Measurements from ENCODE around the gene PHETA1. TPM values are rescaled to one million over a fixed set of nuclear protein-coding genes. Genes with fewer than 3 reads are reported as not detected.

PHETA1 gene
- total and polyA plus RNA-seq, 11 donors, result 12.8 to 48.7 (median 24.5) TPM

DNA sequence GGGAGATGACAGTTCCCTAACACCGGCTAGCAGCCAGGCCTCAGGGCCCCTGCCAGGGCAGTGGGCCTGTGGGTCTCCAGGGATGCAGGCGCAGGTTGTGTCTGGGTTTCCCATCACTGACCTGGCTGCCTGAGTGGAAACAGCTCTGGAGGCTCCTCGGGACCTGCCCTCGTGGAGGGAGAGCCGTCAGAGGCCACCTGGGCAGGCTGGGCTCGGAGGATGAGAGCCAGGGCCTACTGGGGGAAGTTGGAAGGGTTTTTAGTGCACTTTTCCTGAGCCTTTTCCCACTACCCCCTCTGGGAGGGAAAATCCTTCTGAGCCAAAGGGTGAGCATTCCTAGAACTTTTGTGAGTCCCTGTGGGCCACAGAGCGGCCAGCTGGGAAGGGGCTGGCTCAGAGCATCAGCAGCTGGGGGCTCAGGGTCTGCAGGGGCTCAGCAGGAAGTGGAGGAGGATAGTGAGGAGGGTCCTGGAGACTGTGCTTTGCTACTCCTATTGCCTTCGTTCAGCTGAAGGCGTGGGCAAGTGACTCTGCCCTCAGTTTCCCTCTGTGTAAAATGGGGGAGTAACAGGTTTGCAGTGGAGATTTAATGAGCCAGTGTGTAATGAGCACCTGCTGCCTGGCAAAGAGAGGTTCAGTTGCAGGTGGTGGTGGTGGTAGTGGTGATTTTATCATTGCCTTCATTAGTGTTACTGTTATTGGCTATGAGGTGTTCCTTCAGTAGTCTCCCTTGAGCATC is 38.7 kb upstream of the PHETA1 start:
- no peak for TF ChIP-seq POLR2A (IDR thresholded peaks at IDR 0.05)
- TF ChIP-seq, protein P1, sequence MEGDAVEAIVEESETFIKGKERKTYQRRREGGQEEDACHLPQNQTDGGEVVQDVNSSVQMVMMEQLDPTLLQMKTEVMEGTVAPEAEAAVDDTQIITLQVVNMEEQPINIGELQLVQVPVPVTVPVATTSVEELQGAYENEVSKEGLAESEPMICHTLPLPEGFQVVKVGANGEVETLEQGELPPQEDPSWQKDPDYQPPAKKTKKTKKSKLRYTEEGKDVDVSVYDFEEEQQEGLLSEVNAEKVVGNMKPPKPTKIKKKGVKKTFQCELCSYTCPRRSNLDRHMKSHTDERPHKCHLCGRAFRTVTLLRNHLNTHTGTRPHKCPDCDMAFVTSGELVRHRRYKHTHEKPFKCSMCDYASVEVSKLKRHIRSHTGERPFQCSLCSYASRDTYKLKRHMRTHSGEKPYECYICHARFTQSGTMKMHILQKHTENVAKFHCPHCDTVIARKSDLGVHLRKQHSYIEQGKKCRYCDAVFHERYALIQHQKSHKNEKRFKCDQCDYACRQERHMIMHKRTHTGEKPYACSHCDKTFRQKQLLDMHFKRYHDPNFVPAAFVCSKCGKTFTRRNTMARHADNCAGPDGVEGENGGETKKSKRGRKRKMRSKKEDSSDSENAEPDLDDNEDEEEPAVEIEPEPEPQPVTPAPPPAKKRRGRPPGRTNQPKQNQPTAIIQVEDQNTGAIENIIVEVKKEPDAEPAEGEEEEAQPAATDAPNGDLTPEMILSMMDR (IDR thresholded peaks at IDR 0.05), result no peak
- H3K27me3 ChIP-seq, result no peaks in the 10 kb centered on the region
- DNase-seq, result no peak
- peak overlapping the region; percentile 62 to 98 (median 92) for H3K4me3 ChIP-seq
- H3K4me1 ChIP-seq, result peaks cover 42 to 92% (median 83%) of the 10 kb centered on the region in 12 donors
- no peaks in the 10 kb centered on the region for H3K9me3 ChIP-seq
- peaks cover 0 to 5% (median 0%) of the 10 kb centered on the region in 9 donors for H3K36me3 ChIP-seq
- intact Hi-C loops (cut with DNase I), result loop anchor here in 2 of 10 donors (5.0 kb wide), 1 partner anchor 40 kb away; no protein-coding TSS in a partner anchor
- no peak for ATAC-seq
- WGBS, 4 donors, result 25 to 43% (median 31%) methylated on average over 7 to 9 of the region's 9 CpGs
- H3K27ac ChIP-seq, result peak overlapping the region; percentile 86 to 99 (median 97)

DNA sequence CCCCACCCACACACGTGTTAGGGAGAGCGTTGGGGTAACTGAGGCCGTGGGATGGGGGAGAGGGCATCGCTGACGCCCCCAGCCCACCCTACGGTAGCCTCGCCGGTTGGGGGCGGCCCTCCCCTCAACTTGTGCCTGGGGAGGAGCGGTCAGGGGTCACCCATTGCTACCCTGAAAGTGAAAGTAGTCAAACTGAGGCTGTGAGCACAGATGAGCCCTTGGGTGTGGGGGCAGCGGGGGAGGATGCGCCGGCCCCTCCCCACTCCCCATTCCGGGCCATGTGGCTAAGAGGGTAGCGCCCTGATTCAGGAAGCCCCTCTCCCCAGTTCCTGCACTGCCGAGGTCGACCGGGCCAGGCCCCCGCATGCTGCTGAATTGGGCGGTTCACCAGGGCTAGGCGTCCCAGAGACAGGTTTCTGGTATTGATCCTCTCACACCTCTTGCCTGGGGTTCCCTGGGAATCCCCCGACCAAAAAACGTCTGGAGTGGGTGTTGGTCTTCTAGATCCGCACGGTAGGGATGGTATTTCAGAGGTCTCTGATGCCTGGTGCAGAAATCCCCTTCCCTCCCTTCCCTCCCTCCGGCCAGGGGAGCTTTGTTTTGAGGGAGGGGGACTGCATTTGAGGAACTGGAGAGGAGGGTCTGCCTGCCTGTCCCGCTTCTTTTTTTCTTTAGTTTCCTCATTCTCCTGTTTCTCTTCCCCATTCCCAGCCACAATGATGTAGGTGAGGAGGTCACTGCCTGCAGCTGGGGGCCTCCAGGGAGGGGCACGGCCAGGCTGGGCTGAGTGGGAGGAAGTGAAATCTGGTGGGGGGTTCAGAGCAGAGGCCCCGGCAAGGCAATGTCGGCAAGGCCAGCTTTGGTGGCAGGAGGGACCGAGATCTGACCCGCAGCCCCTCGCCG is 37.8 kb upstream of the PHETA1 start:
- H3K27ac ChIP-seq, result peak overlapping the region; percentile 86 to 99 (median 97)
- ATAC-seq, result no peak
- peaks cover 0 to 5% (median 0%) of the 10 kb centered on the region in 9 donors for H3K36me3 ChIP-seq
- no peaks in the 10 kb centered on the region for H3K27me3 ChIP-seq
- H3K9me3 ChIP-seq, result no peaks in the 10 kb centered on the region
- peak overlapping the region; percentile 62 to 98 (median 92) for H3K4me3 ChIP-seq
- 3 to 18% (median 8%) methylated on average over 12 to 34 of the region's 34 CpGs for WGBS, 4 donors
- TF ChIP-seq, protein P1 (IDR thresholded peaks at IDR 0.05), result no peak
- no peak for TF ChIP-seq POLR2A (IDR thresholded peaks at IDR 0.05)
- intact Hi-C loops (cut with DNase I), result loop anchor here in 3 of 10 donors (1.0 to 5.0 kb wide), 2 partner anchors 24 to 41 kb away; no protein-coding TSS in a partner anchor
- H3K4me1 ChIP-seq, result peaks cover 37 to 86% (median 76%) of the 10 kb centered on the region in 12 donors
- peak; percentile 66 to 84 (median 66) for DNase-seq

DNA sequence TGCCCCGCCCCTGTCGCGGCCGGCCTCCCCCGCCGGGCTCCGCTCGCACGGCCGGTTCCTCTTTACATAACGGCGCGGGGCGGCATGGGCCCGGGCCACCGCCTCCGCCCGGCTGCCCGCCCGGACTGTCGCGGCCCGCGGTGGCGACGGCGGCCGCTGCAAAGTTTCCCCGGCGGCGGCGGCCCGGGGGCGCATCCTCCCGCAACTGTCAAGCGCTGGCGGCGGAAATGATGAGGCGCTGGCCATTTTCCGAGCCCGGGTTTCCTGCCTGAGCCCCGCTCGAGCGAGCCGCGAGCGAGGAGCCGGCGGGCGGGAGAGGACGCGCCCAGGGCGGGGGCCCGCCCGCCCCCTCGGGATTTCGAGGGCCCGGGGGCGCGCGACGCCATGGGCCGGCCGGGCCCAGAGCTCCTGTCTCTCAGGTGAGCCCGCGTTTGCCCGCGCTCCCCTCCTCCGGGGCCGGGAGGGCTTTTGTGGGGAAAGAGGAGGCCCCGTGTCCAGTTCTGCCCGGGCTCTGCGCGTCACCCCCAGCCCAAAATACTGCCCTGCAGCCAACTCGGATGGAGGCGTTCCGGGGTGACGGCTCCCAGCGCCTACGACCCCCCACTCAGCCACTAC is 37.1 kb upstream of the PHETA1 start, which contains the start of gene SH2B3:
SH2B3 (plus strand) TSS at position 65 of the 615 bp plus-strand sequence. CDS start 12,223 bp downstream, outside the sequence.
- H3K4me1 ChIP-seq, result peaks cover 30 to 79% (median 69%) of the 10 kb centered on the region in 12 donors
- DNase-seq, result peak in 1 of 5 donors; percentile 80
- intact Hi-C loops (cut with DNase I), result loop anchor here in 4 of 10 donors (1.0 to 5.0 kb wide), 3 partner anchors 24 to 45 kb away; no protein-coding TSS in a partner anchor
- H3K27ac ChIP-seq, result peak within 1 kb of the TSS; percentile 86 to 99 (median 97)
- WGBS, 4 donors, result 0 to 1% (median 0%) methylated on average over 23 to 80 of the region's 80 CpGs
- TF ChIP-seq, protein P1 (IDR thresholded peaks at IDR 0.05), result no peak
- peak in 1 of 2 donors; percentile 82 for TF ChIP-seq POLR2A (IDR thresholded peaks at IDR 0.05)
- peak within 1 kb of the TSS; percentile 62 to 98 (median 92) for H3K4me3 ChIP-seq
- no peaks in the 10 kb centered on the region for H3K27me3 ChIP-seq
- peak in 2 of 4 donors; percentile 1 to 5 for ATAC-seq
- peaks cover 0 to 5% (median 0%) of the 10 kb centered on the region in 9 donors for H3K36me3 ChIP-seq
- H3K9me3 ChIP-seq, result no peaks in the 10 kb centered on the region
